ENCODE results near the gene BEST1. TPM values are rescaled to one million over a fixed set of nuclear protein-coding genes. Genes with fewer than 3 reads are reported as not detected.

Gene BEST1
- total RNA-seq, 1 donor from 2014 or later = 1.7 TPM

GRCh38 chr11:61914471-61915171, 35.5 kb upstream of the BEST1 start:
- DNase-seq (ENCODE audit: low read depth) = no peak

GRCh38 chr11:61916737-61917333, 33.3 kb upstream of the BEST1 start:
- no peak for DNase-seq (ENCODE audit: low read depth)

DNA sequence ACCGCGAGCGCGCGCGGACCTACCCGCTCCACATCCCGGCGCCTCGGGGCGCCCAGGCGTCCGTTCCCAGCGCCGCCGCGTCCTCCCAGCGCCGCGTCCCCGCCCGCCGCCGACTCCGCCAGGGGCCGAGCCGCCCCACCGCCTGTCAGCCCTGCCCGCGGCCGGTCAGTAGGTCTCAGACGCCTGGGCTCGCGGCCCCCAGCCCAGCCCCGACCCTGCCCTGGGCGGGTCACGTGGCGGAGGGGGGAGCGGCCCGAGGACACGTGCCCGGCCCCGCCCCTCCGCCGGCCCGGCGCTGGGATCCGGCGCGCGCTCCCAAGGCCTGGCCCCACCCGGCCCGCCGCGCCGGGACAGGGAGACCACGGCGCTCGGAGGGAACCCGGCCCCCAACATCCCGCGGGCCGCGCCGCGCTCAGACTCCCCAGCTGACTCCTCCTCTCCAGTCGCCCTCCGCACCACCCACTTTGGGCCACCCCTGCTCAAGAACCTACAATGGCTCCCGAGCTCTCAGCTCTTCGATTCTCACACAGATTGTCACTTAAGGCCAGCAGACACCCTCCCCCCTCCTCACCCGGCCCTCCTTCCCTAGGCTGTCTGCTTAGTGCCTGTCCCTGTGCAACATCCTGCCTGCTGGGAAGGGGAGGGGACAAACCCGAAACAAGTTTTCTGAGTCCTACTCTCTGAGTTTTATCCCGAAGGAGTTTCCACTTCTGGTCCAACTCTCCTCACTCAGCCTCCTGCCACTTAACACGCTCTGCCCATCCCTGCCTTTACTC, 32.6 kb upstream of the BEST1 start, which contains the start of gene RAB3IL1:
Gene RAB3IL1 (minus strand): TSS at position 233 of the 776 bp plus-strand sequence. CDS start 199 bp downstream, at position 34.
- peak; percentile 59 for DNase-seq (ENCODE audit: low read depth)

- no peak for DNase-seq (ENCODE audit: low read depth)
Observed at GRCh38 chr11:61918251-61918937, 31.8 kb upstream of the BEST1 start.

- no peak for DNase-seq (ENCODE audit: low read depth)
Observed at GRCh38 chr11:61918938-61919704, 31.0 kb upstream of the BEST1 start.

GRCh38 chr11:61919705-61920631, 30.2 kb upstream of the BEST1 start:
- no peak for DNase-seq (ENCODE audit: low read depth)

DNA sequence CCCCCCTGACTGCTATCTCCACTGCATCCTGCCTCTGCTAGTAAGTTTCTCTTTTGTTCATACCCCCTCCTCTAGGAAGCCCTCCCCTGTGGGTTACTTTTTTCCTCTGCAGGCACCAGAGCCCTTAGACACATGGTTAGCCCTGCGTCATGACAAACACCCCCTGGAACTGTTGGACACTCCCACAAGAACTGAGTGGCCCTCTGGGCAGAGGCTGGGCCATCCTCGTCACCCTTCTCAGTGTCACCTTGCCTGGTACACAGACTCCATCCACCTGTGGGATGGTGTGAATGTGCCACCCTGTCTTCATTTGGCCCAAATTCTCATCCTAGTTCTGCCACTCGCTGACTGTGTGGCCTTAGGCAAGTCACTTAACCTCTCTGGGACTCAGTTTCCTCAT, 28.7 kb upstream of the BEST1 start:
- no peak for DNase-seq (ENCODE audit: low read depth)

DNA sequence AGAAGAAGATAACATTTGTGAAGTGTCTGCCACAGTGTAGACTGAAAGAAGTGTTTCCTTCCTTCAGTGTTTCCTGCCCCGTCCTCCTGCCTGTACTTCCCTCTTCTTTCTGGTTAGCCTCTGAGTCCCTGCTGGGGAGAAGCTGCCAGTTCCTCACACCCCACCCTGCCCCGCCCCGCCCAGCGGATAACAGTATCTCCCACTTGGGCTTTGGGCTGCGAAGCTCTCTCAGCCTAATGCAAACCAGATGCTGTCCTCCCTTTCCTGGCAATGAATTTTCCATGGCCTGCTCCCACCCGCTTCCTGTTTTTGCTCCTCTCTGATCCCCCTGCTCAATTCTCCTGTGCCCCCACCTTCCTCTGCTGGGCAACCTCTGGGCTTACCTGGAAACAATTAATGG, 27.6 kb upstream of the BEST1 start:
- peak; percentile 24 for DNase-seq (ENCODE audit: low read depth)

- peak; percentile 35 for DNase-seq (ENCODE audit: low read depth)
Observed at GRCh38 chr11:61923166-61924063, 26.7 kb upstream of the BEST1 start.

GRCh38 chr11:61924064-61924455, 26.1 kb upstream of the BEST1 start:
- DNase-seq (ENCODE audit: low read depth) = no peak

DNA sequence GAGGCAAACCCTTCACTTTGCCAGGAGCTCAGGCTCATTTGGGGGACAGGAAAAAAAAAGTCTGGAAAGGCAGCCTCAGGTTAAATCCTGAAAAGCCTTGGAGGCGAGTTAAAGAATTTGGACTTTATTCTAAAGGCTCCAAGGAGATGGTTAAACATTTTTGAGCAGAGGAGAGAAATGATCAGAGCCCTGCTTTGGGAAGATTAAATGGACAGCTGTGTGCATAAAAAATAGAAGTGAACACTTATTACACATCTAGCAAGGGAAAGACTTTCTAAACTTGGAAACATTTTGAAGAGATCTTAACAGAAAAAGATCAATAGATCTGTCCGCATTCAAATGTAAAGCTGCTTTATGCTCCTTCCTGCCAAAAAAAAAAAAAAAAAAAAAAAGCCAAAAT, 24.4 kb upstream of the BEST1 start:
- no peak for DNase-seq (ENCODE audit: low read depth)

GRCh38 chr11:61926235-61926634, 23.9 kb upstream of the BEST1 start:
- no peak for DNase-seq (ENCODE audit: low read depth)

DNA sequence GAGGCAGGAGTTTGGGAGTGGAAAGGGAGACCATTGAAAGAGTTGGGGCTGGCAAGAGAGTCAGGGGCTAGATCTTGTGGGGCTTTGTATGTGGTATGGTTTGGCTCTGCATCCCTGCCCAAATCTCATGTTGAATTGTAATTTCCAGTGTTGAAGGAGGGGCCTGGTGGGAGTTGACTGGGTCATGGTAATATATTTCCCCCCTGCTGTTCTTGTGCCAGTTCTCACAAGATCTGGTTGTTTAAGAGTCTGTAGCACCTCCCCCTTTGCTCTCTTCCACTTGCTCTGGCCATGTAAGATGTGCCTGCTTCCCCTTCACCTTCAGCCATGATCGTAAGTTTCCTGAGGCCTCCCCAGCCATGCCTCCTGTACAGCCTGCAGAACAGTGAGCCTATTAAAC, 22.6 kb upstream of the BEST1 start:
- no peak for DNase-seq (ENCODE audit: low read depth)

DNA sequence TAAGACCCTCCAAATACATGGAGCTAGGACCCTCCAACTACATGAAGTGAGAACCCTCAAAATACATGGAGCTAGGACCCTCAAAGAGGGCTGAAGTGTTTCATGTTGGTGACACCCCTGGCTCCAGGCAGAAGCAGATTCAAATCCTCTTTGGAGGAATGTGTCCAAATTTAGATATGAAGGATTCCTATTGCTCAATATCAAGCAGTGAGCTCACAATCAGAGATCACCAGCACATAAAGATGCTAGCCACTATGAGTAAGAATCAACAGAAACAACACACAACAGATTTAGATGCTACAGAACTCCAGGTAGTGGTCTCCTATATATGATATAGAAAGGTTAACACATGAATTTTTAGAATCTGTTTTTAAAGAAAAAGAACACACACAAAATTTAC, 21.5 kb upstream of the BEST1 start:
- no peak for DNase-seq (ENCODE audit: low read depth)

GRCh38 chr11:61930933-61931332, 19.2 kb upstream of the BEST1 start:
- no peak for DNase-seq (ENCODE audit: low read depth)

DNA sequence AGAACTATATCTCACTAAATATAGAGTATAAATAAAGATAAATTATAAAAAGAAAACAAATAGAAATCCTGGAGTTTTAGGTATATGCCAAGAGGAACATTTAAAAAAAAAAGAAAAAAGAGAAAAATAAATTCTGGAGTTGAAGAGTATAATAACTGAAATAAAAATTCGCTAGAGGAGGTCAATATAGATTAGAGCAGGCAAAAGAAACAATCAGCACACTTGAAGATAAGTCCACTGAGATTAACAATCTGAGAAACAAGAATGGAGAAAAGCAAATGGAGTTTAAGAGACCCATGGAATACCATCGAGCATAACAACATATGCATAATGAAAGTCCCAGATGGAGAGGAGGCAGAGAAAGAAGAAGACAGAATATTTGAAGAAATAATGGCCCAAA, 14.3 kb upstream of the BEST1 start:
- DNase-seq (ENCODE audit: low read depth) = no peak

GRCh38 chr11:61940466-61940865, 9.7 kb upstream of the BEST1 start:
- DNase-seq (ENCODE audit: low read depth) = no peak

- DNase-seq (ENCODE audit: low read depth) = no peak
Observed at GRCh38 chr11:61945191-61945590, 5.0 kb upstream of the BEST1 start.

GRCh38 chr11:61946894-61947293, 3.3 kb upstream of the BEST1 start:
- peak; percentile 29 for DNase-seq (ENCODE audit: low read depth)
